ENCODE measurements around the gene NUTM1.
A peak's percentile ranks its signal among the peaks of the same experiment; 100 is the strongest.
"Not testable (repeated sequence)": the region's sequence is repeated elsewhere in the genome, so short reads cannot be mapped to it uniquely, and the experiment has no call there.

Gene NUTM1

DNA sequence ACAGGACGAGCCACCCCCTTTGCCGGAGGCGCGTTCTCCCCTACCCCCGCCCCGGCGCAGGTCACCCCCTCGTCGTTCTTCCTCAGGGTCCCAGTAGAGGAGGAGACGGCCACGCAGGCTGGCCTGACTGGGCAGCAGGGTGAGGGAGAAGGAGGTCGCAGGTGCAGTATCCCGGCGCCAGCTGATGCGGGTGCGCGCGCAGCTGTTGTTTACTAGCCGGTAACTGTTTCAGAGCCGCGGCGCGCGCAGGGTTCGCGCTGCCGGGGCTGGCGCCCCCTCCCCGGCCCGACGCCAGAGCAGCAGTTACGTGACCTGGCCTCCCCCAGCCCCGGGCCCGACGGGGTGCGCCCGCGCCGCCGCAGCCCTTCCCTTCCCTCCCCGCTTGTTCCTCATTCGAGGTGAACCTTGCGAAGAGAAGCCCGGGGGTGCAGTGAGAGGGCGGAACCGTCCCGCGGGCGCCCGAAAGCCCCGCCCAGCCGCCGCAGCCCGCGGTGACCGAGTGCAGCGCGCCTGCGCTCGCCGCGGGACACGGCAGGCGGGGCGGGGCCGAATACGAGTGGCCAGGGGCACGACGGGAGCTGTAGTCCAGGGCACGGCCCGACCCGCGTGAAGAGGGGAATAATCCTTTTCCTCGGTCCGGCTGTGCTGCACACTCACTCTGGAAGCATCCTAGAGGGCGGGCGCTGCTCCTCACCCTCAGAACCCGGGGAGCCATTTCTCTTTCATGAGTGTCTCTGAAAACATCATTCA is 5.4 kb upstream of the NUTM1 start, which contains the start of gene SLC12A6:
TSS of gene SLC12A6 (minus strand) at position 225 of the 750 bp plus-strand sequence. CDS start 1,101 bp downstream, outside the sequence.
- peak; percentile 70 to 81 for DNase-seq

DNA sequence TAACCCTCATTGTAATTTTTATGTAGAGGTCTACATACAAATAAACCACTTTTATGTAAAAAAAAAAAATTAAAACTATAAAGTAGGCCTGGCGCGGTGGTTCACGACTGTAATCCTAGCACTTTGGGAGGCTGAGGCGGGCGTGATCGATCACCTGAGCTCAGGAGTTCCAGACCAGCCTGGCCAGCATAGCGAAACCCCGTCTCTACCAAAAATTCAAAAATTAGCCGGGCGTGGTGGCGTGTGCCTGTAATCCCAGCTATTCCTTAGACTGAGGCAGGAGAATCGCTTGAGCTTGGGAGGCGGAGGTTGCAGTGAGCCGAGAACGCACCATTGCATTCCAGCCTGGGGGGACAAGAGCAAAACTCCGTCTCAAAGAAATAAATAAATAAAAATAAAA is 4.8 kb upstream of the NUTM1 start:
- no peak for DNase-seq

DNA sequence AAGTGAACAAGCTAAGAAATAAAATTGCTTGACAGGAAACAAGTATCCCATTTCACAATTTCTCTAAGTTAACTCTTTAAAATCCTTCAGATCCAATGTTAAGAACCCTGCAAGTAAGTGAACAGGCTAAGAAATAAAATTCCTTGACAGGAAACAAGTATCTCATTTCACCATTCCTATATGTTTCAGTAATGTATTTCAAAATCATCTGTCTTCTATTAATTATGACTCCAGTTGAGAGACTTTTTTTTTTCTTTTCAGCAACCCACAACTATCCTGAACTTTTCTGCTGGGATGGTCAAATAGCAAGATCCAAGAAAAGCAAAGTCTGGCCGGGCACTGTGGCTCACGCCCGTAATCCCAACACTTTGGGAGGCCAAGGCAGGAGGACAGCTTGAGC is 3.2 kb upstream of the NUTM1 start:
- DNase-seq, result no peak

DNA sequence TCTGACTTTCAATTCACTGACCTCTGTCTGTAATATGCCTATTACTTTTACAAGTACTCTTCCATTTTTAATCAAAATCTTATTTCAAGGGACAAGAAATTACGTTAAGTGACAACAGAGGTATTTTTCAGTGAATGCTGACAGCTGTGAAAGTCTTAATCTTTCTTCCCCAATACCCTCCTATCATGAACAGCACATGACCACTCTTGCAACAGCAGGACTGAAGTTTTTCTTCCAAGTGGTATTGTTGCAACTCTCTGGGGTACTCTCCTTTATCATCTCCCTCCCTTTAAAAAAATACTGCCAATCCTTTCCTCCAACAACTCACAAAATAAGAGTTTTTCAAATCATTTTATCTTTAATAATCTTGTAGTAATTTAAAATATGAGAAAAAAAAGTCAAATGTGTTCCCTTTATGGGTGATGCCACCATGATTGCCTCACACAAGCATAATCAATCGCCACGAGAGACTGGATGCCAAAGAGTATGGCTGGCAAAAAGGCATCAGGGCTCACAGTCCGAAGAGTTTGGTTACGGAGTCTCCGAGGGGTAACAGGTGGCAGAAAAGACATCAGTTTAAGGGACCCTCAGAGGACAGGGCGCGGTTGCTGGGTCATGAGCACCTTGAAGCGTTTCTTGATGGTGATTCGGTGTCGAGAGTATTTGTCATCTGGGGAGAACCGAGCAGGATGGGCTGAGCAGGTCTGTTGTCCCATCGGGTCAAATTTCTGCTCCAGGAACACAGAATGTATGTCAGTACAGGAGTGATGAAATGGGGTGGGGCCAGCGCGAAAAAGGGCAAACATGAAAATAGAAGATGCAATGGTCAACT is 1.5 kb upstream of the NUTM1 start:
- no peak for DNase-seq

DNA sequence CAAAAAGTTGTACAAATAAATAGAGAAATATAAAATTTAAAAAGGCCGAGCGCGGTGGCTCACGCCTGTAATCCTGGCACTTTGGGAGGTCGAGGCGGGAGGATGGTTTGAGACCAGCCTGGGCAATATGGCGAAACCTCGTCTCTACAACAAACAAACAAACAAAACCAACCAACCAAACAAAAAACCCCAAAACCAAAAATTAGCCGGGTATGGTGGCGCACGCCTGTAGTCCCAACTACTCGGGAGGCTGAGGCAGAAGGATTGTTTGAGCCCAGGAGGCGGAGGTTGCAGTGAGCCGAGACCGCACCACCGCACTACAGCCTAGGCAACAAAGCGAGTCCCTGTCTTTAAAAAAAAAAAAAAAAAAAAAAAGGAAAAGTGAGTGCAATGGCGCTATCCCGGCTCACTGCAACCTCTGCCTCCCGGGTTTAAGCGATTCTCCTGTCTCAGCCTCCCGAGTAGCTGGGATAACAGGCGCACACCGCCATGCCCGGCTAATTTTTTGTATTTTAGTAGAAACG is 840 bp upstream of the NUTM1 start:
- DNase-seq, result not testable (repeated sequence)

DNA sequence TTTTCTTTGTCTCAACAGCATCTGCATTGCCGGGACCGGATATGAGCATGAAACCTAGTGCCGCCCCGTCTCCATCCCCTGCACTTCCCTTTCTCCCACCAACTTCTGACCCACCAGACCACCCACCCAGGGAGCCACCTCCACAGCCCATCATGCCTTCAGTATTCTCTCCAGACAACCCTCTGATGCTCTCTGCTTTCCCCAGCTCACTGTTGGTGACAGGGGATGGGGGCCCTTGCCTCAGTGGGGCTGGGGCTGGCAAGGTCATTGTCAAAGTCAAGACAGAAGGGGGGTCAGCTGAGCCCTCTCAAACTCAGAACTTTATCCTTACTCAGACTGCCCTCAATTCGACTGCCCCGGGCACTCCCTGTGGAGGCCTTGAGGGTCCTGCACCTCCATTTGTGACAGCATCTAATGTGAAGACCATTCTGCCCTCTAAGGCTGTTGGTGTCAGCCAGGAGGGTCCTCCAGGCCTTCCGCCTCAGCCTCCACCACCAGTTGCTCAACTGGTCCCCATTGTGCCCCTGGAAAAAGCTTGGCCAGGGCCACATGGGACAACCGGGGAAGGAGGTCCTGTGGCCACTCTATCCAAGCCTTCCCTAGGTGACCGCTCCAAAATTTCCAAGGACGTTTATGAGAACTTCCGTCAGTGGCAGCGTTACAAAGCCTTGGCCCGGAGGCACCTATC is 5.0 kb downstream of the NUTM1 start:
- no peak for DNase-seq

DNA sequence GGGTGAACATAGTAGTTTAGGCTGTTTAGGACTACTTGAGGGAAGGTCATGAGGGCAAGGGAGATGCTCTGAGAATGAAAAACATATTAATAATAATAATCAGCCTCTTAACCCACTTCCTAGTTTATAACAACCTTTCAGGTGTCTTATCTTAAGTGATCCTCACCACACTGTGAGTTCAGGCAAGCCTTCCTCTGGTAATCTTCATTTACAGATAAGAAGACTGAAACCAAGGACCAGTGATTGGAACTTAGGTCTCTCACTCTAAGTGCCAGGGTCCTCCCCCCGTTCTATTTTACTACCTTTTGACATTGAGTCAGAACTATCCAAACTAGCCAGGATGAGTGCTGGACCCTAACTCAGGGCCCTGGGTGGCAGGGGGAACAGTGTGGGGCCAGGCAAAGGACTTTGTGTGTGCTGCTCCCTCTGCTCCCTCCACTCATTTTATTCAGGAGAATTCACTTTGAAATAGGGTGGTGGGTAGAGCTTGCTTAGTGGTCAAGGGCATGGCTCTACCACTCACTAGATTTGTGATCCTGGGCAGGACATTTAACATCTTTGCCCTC is 5.7 kb downstream of the NUTM1 start:
- DNase-seq, result no peak

DNA sequence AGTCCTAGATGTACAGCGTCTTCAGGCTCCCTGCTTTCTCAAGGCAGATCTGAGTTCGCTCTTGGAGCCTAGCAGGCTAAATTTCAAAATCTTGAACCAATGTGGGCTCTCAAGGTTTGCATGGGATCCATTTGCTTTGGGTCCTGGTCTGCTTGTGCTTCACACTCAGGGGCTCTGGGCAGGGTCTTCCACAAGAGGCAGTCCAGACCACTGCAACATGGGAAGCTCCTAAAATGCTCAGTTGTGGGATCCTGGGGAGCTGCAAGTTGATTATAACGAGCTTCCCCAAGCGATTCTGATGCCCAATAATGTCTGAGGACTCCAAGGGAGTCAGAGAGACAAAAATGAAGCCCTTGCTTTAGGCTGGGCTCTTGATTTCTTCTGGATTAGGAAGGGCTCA is 6.7 kb downstream of the NUTM1 start:
- DNase-seq, result no peak

DNA sequence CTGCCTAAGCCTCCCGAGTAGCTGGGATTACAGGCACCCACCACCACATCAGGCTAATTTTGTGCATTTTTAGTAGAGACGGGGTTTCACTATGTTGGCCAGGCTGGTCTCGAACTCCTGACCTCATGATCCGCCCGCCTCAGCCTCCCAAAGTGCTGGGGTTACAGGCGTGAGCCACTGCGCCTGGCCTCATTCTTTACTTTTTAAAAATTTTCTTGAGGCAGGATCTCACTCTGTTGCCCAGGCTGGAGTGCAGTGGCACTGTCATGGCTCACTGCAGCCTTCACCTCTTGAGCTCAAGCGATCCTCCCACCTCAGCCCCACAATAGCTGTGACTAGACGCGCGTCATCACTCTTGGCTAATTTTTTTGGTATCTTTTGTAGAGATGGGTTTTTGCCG is 9.9 kb downstream of the NUTM1 start:
- not testable (repeated sequence) for DNase-seq

DNA sequence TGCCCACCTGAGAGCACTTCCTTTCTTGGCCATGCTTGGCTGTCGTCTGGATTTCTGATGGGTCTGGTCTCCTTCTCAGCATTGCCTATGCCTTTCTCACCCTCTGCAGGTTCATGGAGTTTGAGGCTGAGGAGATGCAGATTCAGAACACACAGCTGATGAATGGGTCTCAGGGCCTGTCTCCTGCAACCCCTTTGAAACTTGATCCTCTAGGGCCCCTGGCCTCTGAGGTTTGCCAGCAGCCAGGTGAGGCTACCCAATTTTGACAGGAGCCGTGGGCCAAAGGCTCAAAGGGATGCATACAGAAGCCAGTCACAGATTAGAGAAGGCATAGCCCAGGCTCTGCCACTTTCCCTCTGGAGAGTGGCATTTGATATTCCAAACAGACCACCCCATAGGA is 10.5 kb downstream of the NUTM1 start:
- no peak for DNase-seq

DNA sequence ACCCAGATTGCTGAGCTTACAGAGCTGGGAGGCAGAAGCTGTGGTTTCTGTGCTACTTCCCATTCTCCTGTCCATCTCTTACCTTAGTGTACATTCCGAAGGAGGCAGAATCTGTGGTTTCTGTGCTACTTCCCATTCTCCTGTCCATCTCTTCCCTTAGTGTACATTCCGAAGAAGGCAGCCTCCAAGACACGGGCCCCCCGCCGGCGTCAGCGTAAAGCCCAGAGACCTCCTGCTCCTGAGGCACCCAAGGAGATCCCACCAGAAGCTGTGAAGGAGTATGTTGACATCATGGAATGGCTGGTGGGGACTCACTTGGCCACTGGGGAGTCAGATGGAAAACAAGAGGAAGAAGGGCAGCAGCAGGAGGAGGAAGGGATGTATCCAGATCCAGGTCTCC is 11.2 kb downstream of the NUTM1 start:
- no peak for DNase-seq

DNA sequence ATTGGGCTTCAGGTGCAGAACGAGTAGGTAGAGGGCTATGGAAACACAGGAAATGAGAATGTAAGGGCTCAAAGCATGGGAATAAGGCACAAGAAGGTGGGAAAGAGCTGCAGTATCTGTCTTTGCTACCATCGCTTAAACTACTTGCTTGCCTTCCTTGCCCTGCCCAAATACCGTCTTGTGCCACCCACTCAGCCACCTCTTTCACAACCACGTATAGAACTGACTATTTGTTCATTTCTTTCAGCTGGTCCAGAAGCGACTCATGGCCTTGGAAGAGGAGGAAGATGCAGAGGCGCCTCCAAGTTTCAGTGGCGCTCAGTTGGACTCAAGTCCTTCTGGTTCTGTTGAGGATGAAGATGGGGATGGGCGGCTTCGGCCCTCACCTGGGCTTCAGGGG is 12.1 kb downstream of the NUTM1 start:
- DNase-seq, result no peak

DNA sequence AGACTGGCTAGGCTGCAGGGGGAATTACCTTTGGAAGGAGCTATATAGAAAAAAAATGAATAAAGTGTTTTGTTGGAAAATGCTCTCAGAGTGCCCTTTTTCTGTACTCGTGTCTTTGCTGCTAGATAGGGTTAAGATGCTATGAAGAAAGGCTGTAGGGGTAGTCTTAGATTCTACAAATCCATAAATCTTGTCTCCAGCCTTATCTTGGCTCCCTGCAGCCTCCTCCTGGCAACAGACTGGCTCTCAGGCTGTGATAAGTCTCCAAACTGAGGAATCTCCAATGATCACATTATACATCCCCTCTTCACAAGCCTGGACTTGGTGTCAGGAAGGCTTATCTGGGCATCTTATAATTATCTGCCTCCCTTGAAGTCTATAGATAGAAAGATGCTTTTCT is 14.5 kb downstream of the NUTM1 start:
- no peak for DNase-seq

DNA sequence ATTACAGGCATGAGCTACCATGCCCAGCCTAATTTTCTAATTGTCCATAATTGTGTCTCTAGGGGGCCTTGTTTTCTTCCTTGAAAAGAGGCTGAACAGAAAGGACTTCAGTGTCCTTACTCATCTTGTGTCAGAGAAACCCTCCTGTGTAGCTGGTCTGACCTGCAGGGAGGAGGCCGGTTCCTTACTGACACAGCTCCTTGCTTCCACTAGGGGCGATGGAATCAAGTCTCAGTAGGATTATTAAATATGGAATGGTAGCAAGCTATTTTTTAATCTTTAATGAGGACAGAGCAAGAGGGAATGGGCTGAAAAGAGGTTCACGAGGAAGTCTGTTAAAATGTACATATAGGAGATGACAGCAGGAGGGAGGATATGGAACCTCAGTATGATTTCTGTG is 15.3 kb downstream of the NUTM1 start:
- no peak for DNase-seq

DNA sequence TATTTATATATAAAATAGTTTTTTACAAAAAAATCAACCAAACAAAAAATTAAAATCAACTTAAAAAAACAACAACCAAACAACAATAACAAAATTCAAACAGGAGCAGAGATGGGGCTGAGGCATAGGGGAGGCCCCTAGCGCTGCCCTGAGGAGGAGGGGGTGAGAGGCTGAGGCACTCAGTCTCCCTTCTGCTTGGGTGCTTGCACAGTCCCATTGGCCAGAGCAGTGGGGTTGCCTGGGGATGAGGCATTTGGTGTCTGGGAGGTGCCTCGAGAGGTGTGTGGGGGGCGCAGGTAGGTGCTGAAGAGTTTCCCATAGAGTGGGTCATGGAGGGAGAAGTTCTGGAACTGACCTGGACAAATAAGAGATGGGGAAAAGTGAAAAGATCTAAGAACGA is 15.8 kb downstream of the NUTM1 start:
- DNase-seq, result no peak

DNA sequence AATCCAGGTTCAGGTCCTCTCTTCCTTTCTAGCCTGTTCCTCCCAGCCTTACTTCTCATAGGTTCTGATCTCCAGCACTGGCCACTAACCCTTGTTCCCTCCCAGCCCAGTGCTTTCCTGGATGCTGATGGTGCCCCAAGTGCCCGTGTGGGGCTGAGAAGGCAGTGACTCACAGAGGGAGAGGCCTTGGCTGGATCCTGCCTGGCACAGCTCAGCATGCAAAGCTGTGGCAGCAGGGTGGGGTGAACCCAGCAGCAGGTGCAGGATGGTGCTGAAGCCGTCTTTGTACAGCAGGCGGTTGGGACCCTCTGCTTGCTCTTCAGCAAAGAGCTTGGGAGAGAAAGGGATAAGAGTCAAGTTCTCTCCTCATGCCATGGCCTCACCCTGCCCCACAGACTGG is 16.3 kb downstream of the NUTM1 start:
- DNase-seq, result no peak

DNA sequence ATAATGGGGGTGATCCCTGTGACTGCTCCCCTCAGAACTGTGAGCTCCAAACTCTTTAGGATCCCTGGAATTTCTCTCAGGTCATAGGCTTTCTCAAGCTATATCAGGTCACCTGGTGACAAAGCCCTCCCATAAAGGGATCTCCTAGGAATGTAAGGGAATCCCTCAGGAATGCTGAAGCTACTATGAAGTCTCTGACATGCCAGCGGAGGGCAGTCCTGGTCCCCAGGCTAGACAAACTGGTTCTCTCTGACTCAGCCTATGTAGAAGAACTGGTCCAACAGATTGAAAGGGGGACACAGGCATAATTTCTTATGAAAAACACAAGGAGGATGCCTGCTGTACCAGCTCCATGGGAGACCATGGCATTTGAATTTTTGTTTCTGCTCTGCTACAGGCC is 17.2 kb downstream of the NUTM1 start:
- DNase-seq, result no peak

DNA sequence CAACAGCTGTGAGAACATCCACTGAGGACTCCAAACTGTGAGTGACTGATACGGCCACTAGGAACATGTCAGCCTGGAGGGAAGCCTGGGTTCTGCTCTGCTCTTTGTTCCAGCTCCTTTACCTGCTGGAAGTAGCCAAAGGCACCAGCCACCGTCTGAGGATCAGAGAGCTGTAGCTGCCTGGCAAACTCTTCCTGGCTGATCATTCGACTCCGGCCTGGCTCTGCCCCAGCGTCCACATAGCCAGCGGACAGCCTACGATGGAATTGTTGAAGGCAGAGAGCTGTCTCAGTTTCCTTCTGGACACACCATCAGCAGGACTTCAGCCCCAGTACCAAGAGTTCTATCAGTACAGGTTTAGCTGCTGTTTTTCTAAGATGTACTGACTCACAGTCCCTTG is 18.2 kb downstream of the NUTM1 start:
- DNase-seq, result no peak

DNA sequence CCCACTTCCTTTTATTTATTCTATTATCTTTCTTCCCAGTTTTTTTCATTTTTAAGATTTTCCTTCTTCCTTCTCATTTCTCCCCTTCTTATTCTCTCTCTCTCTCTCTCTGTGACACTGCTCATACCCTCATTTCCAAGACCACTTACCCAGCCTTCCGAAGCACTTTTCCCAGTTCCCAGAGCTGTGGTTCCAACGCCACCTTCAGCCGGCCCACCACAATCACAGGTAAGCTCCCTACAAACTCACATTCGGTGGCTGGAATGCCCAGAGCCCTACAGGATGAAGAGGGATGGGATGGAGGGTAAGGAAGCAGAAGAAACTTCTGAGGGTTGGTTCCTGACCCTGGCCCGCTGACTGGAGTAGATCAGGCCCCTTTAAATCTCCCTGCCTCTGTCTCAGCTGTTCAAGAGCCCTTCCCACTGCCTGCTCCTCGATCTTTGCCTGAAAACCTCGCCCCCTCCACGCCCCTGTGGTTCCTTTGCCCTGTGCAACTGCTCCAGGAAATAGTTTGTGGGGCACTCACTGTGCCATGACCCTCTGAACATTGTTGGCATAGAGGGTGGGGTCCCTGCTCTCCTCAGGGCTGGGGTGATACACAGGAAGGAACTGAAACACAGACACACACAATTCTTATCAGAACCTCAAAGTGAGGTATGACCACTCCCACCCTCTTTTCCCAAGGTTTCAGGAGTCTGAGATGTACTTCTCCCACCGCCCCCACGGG is 19.1 kb downstream of the NUTM1 start:
- DNase-seq, result no peak

DNA sequence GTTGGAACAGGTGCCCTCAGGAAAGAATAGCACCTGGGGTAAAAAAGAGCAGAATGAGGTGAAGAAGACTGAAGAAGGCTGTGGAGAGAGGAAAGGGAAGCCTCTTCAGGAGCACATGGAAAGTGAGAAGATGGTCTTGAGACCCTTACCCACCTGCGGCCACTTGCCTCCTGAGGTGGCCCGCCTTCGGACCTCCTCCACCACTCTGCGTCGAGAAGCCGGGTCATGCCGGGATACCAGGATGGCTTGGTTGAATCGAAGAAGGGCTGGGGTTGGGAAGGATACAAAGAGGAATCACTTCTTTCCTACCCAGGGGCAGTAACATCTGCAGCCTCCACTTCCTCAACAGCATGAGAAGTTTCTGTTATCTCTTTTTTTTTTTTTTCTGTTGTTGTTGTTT is 20.9 kb downstream of the NUTM1 start:
- DNase-seq, result no peak

DNA sequence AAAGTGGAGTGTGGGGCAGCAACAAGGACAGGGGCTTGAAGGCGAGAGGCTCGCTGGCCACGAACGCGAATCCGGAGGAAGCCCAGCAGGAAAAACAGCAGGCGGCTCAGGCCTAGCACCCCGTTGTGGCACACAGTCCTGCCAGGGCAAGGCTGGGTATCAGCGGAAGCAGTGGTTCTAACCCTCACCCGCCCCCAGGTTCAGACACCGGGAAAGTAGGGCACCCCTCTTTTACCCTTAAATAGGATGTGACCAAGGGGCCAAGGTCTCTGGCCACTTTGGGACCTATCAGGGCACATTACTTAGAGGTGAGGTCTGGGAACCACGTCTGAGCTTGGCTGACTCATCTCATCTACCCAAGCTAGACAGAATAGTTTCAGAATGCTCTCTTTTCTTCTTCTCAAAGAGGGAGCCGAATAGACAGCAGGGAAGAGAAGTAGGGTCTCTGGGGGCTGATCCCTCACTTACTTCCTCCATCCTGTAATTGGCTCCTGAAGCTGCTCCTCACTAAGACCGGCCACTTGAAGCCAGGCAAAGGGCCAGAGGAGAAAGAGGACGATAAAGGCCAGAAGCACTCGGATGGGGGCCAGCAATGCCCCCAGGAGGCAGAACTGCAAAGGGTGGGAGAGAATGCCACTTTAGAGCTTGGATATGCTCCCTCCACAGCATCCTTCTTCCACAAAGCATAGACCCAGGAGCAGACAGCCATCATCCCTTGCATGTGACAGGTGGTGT is 22.1 kb downstream of the NUTM1 start:
- DNase-seq, result no peak

DNA sequence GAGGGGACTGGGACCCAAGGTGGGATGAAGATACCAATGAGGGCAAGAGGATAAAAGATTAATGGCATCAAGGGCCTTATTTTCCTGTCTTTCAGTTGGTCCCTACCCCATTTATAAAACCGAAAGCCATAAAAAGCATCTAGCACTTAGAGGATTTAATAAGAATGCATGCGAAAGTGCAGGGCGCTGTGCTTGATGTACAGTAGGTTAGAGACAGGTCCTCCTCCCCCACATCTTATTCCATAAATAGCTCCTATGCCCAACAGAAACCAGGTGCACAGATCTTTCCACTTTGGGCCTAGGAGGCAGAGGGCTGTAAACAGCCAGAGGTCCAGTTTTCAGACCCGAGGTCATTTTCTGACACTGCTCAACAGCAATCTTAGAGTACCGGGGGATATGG is 22.7 kb downstream of the NUTM1 start:
- DNase-seq, result no peak
